Embryonic facial prominence (tissue), 1 donor: Measurements from ENCODE around the gene RTN4.
"Not testable (repeated sequence)": the region's sequence is repeated elsewhere in the genome, so short reads cannot be mapped to it uniquely, and the experiment has no call there.

ENCODE experiments used
- DNase-seq: peaks from one replicate; pipeline ENCODE4 v3.0.0-alpha.2; 2016; ENCODE audit errors: extremely low spot score

Gene RTN4, protein sequence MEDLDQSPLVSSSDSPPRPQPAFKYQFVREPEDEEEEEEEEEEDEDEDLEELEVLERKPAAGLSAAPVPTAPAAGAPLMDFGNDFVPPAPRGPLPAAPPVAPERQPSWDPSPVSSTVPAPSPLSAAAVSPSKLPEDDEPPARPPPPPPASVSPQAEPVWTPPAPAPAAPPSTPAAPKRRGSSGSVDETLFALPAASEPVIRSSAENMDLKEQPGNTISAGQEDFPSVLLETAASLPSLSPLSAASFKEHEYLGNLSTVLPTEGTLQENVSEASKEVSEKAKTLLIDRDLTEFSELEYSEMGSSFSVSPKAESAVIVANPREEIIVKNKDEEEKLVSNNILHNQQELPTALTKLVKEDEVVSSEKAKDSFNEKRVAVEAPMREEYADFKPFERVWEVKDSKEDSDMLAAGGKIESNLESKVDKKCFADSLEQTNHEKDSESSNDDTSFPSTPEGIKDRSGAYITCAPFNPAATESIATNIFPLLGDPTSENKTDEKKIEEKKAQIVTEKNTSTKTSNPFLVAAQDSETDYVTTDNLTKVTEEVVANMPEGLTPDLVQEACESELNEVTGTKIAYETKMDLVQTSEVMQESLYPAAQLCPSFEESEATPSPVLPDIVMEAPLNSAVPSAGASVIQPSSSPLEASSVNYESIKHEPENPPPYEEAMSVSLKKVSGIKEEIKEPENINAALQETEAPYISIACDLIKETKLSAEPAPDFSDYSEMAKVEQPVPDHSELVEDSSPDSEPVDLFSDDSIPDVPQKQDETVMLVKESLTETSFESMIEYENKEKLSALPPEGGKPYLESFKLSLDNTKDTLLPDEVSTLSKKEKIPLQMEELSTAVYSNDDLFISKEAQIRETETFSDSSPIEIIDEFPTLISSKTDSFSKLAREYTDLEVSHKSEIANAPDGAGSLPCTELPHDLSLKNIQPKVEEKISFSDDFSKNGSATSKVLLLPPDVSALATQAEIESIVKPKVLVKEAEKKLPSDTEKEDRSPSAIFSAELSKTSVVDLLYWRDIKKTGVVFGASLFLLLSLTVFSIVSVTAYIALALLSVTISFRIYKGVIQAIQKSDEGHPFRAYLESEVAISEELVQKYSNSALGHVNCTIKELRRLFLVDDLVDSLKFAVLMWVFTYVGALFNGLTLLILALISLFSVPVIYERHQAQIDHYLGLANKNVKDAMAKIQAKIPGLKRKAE

GRCh38 chr2:55050100-55050994 lies at the start of gene RTN4:
RTN4 (minus strand) TSS chr2:55050451; CDS start chr2:55050300, 151 bp downstream.
- peak; percentile 97 for DNase-seq

DNA sequence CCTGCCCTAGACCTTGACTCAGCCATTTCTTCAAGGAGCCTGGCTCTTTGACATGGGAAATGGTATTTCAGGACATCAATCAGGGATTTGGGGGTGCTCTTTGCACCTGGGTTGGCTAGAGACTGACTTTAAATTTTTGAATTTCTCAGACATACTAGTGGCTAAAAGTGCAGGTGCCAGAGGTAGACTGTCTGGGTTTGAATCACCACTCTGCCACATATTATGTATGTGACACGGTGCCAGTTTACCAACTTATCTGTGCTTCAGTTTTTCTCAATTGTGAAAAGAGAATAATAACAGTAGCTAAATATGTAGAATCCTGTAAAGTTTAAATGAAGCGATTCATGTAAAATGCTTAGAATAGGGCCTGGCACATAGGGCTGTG lies 49.2 kb upstream of the RTN4 start:
- no peak for DNase-seq

- DNase-seq: no peak
Observed at GRCh38 chr2:55097461-55098410, 47.5 kb upstream of the RTN4 start.

DNA sequence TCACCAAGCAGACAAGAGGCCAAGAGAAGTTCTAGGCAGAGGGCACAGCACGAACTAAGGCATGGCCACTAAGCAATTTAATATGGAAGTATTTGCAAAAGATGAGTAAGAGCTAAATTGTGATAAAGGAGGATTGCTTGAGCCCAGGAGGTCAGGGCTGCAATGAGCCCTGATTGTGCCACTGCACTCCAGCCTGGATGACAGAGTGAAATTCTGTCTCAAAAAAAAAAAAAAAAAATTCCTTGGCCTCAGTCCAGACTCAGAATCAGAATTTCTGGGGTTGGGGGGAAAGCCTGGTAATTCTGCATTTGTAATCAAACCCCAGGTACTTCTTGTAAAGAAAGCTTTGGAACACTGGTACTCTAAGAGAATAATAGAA lies 46.8 kb upstream of the RTN4 start:
- DNase-seq: no peak

DNA sequence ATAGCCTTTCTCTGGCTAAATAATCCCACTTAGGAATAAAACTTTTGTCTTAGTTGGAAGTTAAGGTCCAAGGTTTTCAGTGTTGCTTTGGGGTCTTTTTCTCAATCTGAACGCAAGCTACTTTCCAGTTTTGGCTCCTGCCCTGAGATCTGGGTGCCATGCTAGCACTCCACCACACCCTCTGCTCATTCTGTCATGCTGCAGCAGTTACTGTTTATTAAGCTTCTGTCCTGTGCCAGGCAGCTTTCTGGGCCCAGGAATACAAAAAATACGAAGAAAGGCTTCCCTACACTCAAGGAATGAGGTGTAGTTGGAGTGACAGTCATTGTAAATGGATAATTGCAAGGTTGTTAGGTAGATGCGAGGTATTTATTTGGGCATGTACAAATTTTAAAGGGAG lies 46.3 kb upstream of the RTN4 start:
- no peak for DNase-seq

- no peak for DNase-seq
Observed at GRCh38 chr2:55093381-55093780, 43.1 kb upstream of the RTN4 start.

- DNase-seq: no peak
Observed at GRCh38 chr2:55092439-55092838, 42.2 kb upstream of the RTN4 start.

GRCh38 chr2:55091681-55092080 lies 41.4 kb upstream of the RTN4 start:
- not testable (repeated sequence) for DNase-seq

- no peak for DNase-seq
Observed at GRCh38 chr2:55090702-55091101, 40.5 kb upstream of the RTN4 start.

GRCh38 chr2:55089726-55090125 lies 39.5 kb upstream of the RTN4 start:
- no peak for DNase-seq

DNA sequence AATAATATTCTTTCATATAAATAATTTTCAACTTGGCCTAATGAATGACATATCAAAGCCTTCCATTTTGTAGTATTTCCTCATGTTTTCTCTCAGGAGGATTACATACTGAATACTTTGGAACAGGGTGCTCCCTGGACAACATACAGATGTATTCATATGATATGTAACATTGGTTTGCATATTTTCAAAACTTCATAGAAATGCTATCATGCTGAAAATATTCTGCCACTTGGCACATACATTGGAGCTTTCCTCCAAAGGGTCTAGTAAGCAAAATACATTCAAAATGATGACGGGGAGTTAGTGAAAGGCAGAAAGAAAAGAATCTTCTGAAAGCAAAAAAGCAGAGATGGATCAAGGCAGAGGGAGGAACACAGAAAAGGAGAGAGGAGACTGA lies 38.1 kb upstream of the RTN4 start:
- DNase-seq: no peak

DNA sequence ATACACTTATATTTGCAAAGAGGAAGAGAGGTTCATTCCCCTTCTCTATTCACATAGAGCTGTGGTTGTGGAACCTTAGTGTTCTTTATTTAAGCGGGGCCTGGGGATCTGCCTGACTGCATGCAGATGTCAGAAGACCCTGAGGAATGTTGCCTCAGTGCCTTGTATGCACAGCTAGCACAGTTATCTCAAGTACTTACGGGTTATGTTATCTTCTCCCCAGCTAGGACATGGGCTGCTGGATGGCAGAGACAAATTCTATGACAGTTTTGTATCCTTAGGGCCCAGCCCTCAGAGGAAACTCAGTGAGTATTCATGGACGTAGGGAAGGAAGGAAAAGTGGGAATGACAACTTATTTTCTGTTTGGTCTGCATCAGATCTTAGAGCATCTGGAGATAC lies 37.7 kb upstream of the RTN4 start:
- no peak for DNase-seq

GRCh38 chr2:55087501-55087900 lies 37.2 kb upstream of the RTN4 start:
- DNase-seq: no peak

- no peak for DNase-seq
Observed at GRCh38 chr2:55085113-55086040, 35.1 kb upstream of the RTN4 start.

- DNase-seq: no peak
Observed at GRCh38 chr2:55084641-55085040, 34.4 kb upstream of the RTN4 start.

- no peak for DNase-seq
Observed at GRCh38 chr2:55080204-55080738, 30.0 kb upstream of the RTN4 start.

- no peak for DNase-seq
Observed at GRCh38 chr2:55078956-55079355, 28.7 kb upstream of the RTN4 start.

GRCh38 chr2:55076721-55077120 lies 26.5 kb upstream of the RTN4 start:
- DNase-seq: no peak

DNA sequence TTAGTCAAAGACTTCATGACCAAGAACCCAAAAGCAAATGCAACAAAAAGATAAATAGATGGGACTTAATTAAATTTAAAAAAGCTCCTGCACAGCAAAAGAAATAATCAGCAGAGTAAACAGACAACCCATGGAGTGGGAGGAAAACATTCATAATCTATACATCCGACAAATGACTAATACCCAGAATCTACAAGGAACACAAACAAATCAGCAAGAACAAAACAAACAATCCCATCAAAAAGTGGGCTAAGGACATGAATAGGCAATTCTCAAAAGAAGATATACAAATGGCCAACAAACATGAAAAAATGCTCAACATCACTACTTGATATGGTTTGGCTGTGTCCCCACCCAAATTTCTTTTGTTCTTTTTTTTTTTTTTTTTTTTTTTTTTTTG lies 25.8 kb upstream of the RTN4 start:
- not testable (repeated sequence) for DNase-seq
